ENCODE data around the gene PAXX.

The PAXX gene

GRCh38 chr9:137006116-137007003, 14.1 kb downstream of the PAXX start:
- FAIRE-seq = no peak

DNA sequence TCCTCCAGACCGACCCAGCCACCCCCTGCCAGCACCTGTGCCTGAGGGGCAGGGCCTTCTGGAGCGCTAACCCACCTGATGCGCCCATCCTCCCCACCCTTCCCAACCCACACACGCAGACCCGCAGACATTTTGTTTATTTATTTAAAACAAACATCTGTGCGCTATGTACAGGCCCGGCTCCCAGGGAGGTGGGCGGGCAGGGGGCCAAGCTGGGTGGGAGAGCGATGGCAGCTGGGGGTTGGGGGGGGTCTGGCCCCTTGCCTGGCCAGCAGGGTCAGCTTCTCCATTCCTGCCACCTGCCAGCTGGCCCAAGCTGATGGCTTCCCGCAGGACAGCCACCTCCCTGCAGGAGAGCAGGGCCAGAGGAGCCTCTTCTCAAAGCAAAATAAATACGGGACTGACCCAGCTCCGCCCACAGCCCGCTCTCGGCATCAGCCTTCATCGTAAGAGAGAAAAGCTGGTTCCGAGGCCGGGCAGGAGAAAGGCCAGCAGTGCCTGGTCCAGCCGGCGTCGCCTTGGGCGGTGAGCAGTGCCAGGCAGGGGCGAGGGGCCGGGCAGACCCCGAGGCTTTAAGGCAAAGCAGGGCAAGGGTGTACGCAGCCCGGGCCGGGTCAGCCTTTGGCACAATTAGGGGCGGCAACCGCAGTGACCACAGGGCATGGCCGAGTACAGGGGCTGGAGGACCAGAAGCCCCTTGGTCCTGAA, 15.0 kb downstream of the PAXX start:
- no peak for FAIRE-seq

- FAIRE-seq = no peak
Measured at GRCh38 chr9:137007816-137008270, 15.6 kb downstream of the PAXX start.

DNA sequence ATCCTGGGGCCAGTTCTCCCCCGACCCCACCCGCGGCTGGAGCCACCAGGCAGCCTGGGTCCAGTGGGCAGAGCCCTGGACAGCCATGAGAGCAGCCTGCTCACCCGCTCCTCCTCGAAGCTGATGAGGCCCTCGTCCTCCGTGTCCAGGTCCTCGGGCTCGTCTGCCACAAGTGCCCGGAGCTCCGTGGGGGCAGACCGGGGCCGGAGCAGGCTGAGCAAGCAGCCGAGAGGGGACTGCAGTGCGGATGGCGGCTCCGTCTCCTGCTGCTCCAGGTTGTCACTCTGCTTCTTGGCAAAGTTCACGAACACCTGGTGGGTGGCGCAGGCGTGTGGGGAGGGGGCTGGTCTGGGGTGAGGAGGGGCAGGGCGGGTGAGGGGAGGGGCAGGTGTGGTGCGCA, 16.1 kb downstream of the PAXX start:
- no peak for FAIRE-seq

DNA sequence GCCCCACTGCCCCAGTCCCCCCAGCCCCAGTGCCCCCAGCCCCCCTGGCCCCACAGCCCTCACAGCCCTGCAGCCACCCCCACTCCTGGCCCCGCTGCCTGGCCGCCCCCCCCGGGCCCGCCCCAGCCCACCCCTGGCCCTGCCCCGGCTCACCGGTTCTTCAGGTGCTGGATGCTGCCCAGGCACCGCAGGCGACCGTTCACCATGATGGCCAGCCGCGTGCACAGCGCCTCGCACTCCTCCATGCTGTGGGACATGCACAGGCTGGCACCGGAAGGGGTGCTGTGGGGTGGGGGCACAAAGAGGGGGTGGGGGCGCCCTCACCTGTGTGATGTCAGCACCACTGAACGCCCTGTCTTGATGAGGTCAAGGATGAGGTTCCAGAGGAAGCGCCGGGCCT, 17.0 kb downstream of the PAXX start:
- no peak for FAIRE-seq

DNA sequence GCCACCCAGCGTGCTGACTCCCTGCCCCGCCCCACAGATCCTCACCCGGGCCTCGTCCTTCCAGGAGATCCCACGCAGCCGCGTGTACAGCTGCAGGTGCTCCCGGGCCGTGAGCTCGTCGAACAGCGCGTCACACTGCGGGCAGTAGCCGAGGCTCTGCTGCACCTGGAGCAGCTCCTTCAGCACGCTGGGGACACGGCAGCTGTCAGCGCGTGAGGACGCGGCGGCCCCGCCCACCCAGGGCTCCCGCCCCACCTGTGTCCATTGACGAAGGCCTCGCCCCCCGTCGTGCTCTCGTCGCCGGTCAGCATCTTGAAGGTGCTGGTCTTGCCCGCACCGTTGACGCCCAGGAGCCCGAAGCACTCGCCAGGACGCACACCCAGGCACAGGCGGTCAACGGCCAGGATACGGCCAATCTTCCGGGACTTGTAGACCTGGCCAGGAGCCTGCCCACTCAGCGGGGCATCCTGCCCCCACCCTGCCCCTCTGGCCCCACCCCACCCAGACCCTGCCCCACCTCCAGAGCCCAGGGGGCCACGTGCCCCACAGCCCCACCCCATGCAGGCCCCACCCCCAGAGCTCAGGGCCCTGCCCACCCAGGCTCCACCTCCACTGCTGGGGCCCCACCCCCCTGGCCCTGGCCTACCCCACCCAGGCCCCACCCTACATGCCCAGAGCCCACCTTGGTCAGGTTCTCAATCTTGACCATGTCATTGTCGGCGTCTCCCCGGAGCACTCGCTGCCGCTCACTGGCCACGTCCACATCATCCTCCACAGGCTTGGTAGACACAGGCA, 17.9 kb downstream of the PAXX start:
- FAIRE-seq = no peak

- FAIRE-seq = no peak
Measured at GRCh38 chr9:137011156-137011555, 18.9 kb downstream of the PAXX start.

- no peak for FAIRE-seq
Measured at GRCh38 chr9:137011907-137012675, 19.9 kb downstream of the PAXX start.

GRCh38 chr9:137012694-137013570, 20.7 kb downstream of the PAXX start:
- FAIRE-seq = no peak

DNA sequence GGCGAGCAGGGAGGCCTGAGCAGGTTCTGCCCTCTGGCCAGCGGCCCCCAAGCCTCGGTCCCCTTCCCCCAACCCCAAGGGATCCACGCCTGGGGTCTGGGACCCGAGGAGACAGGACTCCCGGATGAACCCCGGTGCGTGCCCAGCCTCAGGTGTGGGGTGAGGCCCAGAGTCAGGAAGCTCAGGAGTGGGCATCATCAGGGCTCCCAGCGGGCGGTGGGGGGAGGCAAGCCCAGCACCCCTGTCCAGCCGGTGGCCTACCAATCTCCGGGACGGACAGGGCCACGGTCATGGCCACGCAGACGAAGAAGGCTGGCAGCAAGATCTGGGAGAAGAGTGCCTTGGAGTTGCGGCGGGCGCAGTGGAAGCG, 21.3 kb downstream of the PAXX start:
- no peak for FAIRE-seq

DNA sequence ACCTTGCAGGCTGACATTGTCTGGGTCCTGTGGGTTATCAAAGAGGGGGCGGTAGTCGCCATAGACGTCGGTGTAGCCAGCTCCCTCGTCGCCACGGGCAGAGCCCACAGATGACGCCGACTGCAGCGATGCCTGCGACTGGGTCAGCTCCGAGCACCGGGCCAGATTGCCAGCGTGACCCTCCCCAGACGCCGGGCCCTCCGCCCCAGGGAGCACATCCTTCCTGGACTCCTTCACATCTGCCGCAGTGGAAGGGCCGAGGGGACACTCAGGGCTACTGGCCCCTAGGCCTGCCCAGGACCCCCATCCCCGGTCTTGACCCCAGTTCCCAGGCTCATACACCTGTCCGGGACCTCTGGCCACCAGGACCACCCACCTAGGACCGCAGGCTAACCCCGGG, 21.9 kb downstream of the PAXX start:
- FAIRE-seq = no peak

DNA sequence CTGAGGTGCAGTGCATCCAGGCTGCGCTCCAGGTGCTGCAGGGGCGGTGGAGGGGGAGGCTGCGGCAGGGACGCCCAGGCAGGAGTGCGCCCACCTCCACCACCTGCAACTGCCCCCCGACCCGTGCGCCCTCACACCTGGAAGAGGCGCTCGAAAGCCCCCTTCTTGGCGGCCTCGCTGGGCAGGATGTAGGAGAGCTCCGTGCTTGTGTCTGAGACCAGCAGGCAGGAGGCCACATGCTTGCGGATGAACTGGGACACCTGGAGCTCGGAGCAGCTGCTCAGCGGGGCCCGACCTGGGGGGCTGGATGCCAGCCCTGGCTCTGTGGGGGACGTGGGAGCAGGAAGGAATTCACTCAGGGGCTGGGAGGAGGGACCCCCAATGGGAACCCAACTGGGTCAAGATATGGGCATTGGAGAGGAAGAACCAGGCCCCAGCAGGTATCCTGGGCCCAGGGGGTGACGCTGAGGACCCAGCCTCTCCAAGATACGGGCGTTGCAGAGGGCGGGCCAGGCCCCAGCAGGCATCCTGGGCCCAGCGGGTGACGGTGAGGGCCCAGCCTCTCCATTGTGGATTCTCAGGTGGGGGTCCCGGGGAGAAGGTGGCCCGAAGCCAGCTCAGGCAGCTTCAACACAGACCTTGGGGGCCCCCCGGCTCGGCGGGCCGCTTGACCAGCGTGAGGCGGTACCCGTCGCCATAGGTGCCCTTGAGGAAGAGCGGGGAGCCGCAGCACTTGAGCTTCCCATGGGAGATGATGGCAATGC, 22.7 kb downstream of the PAXX start:
- no peak for FAIRE-seq

- FAIRE-seq = no peak
Measured at GRCh38 chr9:137015540-137015930, 23.3 kb downstream of the PAXX start.

GRCh38 chr9:137015976-137016375, 23.8 kb downstream of the PAXX start:
- FAIRE-seq = no peak

GRCh38 chr9:137016436-137016835, 24.2 kb downstream of the PAXX start:
- FAIRE-seq = no peak

DNA sequence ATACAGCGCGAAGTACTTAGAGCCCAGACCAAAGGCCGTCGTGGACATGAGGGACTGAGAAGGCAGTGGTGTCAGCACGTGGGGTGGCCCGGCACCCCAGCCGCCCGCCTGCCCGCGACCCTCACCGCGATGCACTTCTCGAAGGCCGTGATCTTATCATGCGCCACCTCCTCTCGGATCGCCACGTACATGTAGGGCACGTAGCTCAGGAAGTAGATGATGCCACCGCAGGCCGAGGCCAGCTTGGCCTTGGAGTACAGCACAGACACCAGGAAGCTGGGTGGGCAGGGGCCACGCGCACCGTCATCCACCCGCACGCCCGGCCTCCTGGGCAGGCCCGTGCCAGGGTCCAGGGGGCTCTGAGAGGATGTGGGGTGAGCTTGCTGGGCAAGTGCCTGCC, 24.8 kb downstream of the PAXX start:
- no peak for FAIRE-seq

- no peak for FAIRE-seq
Measured at GRCh38 chr9:137017791-137018497, 25.7 kb downstream of the PAXX start.

- no peak for FAIRE-seq
Measured at GRCh38 chr9:137018761-137019559, 26.7 kb downstream of the PAXX start.
